Tibial nerve (tissue), 3 donors: ENCODE results near the gene ZNF823.

Experiments
- POLR2A ChIP-seq, 2 donors: fragments of 450-650 bp; IDR thresholded peaks; one replicate each; pipeline ENCODE4 v1.6.1; 2017; ENCODE audit warnings: antibody characterized with exemption in 2 of 2, mild to moderate bottlenecking in 2 of 2, moderate library complexity in 2 of 2
- TF ChIP-seq, protein P1 (sequence below), 5 experiments: fragments of 200-600 bp in 3 of 5; fragments of 450-650 bp in 2 of 5; sonication (generic) in 3 of 5; IDR thresholded peaks; one replicate each; pipeline ENCODE4 v1.5.1; 2016 to 2019; ENCODE audit warnings: antibody characterized with exemption in 5 of 5, mild to moderate bottlenecking in 3 of 5, moderate library complexity in 2 of 5

DNA sequence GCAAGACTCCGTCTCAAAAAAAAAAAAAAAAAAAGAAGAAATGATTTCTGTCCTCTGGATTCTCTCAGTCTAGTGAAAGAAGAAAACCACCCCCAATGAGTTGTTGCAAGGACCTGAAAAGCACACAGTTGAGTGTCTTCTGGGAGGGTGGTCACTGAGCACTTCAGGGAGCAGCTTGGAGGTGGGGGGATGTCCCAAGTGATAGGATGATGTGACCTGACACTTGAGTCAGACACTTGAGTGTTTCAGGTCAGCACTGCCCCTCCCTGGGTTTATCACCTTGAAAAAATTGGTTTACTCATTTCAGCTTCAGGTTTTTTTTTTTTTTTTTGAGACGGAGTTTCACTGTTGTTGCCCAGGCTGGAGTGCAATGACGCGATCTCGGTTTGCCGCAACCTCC lies 63.2 kb downstream of the ZNF823 start:
- no peak for TF ChIP-seq POLR2A (IDR thresholded peaks at IDR 0.05)
- TF ChIP-seq, protein P1, sequence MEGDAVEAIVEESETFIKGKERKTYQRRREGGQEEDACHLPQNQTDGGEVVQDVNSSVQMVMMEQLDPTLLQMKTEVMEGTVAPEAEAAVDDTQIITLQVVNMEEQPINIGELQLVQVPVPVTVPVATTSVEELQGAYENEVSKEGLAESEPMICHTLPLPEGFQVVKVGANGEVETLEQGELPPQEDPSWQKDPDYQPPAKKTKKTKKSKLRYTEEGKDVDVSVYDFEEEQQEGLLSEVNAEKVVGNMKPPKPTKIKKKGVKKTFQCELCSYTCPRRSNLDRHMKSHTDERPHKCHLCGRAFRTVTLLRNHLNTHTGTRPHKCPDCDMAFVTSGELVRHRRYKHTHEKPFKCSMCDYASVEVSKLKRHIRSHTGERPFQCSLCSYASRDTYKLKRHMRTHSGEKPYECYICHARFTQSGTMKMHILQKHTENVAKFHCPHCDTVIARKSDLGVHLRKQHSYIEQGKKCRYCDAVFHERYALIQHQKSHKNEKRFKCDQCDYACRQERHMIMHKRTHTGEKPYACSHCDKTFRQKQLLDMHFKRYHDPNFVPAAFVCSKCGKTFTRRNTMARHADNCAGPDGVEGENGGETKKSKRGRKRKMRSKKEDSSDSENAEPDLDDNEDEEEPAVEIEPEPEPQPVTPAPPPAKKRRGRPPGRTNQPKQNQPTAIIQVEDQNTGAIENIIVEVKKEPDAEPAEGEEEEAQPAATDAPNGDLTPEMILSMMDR (IDR thresholded peaks at IDR 0.05), result no peak
